ENCODE data around the gene CCDC183.

GRCh38 chr9:136803551-136804508 lies 7.7 kb downstream of the CCDC183 start:
- TF ChIP-seq CTCF (conservative IDR thresholded peaks at IDR 0.05) = no peak
- TF ChIP-seq EZH2 (IDR thresholded peaks at IDR 0.05; ENCODE audit: low read depth) = no peak
